GM21717 (cell line): ENCODE measurements around the gene TMEM179B.

Source experiments
- ATAC-seq: cut with Tn5 transposase; IDR thresholded peaks from one replicate; pipeline ENCODE4 v1.9.1; 2021; ENCODE audit warnings: mild to moderate bottlenecking, moderate library complexity; ENCODE audit not compliant: unreplicated experiment

Gene TMEM179B

GRCh38 chr11:62831520-62832335 is 44.5 kb downstream of the TMEM179B start, which contains the start of gene STX5:
STX5 (minus strand) TSS chr11:62832051; CDS start chr11:62831243, 808 bp downstream.
- peak; percentile 71 for ATAC-seq

- no peak for ATAC-seq
Observed at GRCh38 chr11:62832336-62833234, 45.4 kb downstream of the TMEM179B start, which contains the start of gene TEX54. TEX54 (minus strand) TSS chr11:62832841.

GRCh38 chr11:62835336-62835735 is 48.1 kb downstream of the TMEM179B start:
- no peak for ATAC-seq

DNA sequence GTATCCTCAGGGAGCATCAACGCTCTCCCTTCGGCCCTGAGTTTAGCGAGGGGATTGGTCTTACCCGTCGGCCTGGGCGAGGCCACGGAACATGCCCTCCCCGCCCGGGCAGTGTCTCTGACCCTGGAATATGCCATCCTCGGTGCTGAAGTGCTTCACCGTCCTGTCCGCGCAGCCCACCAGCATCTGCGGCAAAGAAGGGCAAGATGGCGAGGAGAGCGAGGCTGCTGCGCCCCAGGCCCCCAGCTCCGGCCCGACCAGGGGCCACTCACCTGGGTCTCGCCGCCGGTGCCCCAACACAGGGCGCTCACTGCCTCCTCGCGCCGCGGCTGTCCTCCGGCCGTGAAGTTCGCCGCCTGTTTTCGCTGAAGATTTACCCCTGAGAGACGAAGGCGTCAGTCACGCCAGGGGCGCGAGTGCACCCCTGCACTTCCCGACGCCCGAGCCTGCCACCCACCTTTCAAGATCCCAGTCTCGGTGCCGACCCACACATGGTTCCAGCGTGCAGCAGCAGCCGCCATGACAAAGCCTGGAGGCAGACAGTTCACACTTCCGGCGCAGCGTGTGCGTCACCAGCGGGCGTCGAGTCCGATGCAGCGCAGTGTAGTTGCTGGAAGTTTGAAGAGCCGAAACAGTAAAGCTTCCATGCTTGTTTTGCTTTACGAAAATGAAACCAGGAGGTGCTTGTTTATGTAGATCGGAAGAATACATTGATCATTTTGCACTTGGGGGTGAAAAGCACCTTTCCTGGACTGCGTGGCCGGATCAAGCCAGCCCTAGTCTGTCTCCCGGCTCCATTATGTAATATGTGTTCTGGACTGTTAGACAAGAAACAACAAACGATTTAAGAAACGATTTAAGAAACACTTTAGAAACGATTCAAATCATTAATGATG is 52.1 kb downstream of the TMEM179B start, which contains the start of gene WDR74:
WDR74 (minus strand) TSS at position 541 of the 896 bp plus-strand sequence; CDS start at position 521, 20 bp downstream.
- ATAC-seq: peak; percentile 39
